HG03139 (cell line): ENCODE results near the gene B2M.

ENCODE experiments used
- ATAC-seq: cut with Tn5 transposase; IDR thresholded peaks from one replicate; pipeline ENCODE4 v1.9.1; 2021; ENCODE audit not compliant: unreplicated experiment

The B2M gene

GRCh38 chr15:44765036-44765435 is 53.7 kb downstream of the B2M start:
- no peak for ATAC-seq
